GM21381 (cell line): ENCODE results near the gene ARID5B.
"Not testable (repeated sequence)": the region's sequence is repeated elsewhere in the genome, so short reads cannot be mapped to it uniquely, and the experiment has no call there.

Experiments
- ATAC-seq: cut with Tn5 transposase; IDR thresholded peaks from one replicate; pipeline ENCODE4 v1.9.1; 2021; ENCODE audit warnings: mild to moderate bottlenecking, moderate library complexity; ENCODE audit not compliant: unreplicated experiment

The ARID5B gene

GRCh38 chr10:61900829-61901792 is at the start of gene ARID5B:
TSS of gene ARID5B (plus strand) at chr10:61901699. CDS start at chr10:61901710, 11 bp downstream.
- no peak for ATAC-seq

- no peak for ATAC-seq
These were observed 49.2 kb upstream of the ARID5B start for GRCh38 chr10:61852261-61852660.

GRCh38 chr10:61855771-61856170 is 45.7 kb upstream of the ARID5B start:
- ATAC-seq: no peak

GRCh38 chr10:61857746-61858145 is 43.8 kb upstream of the ARID5B start:
- no peak for ATAC-seq

GRCh38 chr10:61859786-61860185 is 41.7 kb upstream of the ARID5B start:
- ATAC-seq: no peak

GRCh38 chr10:61860964-61861758 is 40.3 kb upstream of the ARID5B start:
- no peak for ATAC-seq

- ATAC-seq: no peak
These were observed 37.5 kb upstream of the ARID5B start for GRCh38 chr10:61863981-61864380.

- no peak for ATAC-seq
These were observed 34.7 kb upstream of the ARID5B start for GRCh38 chr10:61866700-61867368.

GRCh38 chr10:61867374-61867773 is 34.1 kb upstream of the ARID5B start:
- ATAC-seq: not testable (repeated sequence)

GRCh38 chr10:61867817-61868216 is 33.7 kb upstream of the ARID5B start:
- not testable (repeated sequence) for ATAC-seq

- no peak for ATAC-seq
These were observed 32.3 kb upstream of the ARID5B start for GRCh38 chr10:61869041-61869675.

- ATAC-seq: no peak
These were observed 31.5 kb upstream of the ARID5B start for GRCh38 chr10:61869774-61870525.

GRCh38 chr10:61870526-61870895 is 31.0 kb upstream of the ARID5B start:
- ATAC-seq: no peak

- ATAC-seq: no peak
These were observed 30.0 kb upstream of the ARID5B start for GRCh38 chr10:61871487-61871886.

- ATAC-seq: no peak
These were observed 23.4 kb upstream of the ARID5B start for GRCh38 chr10:61877887-61878739.

- no peak for ATAC-seq
These were observed 22.8 kb upstream of the ARID5B start for GRCh38 chr10:61878740-61879068.

- ATAC-seq: no peak
These were observed 18.7 kb upstream of the ARID5B start for GRCh38 chr10:61882621-61883370.

- no peak for ATAC-seq
These were observed 18.0 kb upstream of the ARID5B start for GRCh38 chr10:61883371-61884025.
